Jurkat, Clone E6-1 (cell line): ENCODE data around the gene SHISA7.
"Not testable (repeated sequence)": the region's sequence is repeated elsewhere in the genome, so short reads cannot be mapped to it uniquely, and the experiment has no call there.

Experiments
- DNase-seq: peaks from one replicate; pipeline ENCODE4 v3.0.0-alpha.2; 2011; ENCODE audit warnings: low read depth, low spot score
- H3K4me3 ChIP-seq: 2 replicates; pipeline ENCODE4 v1.5.1; 2011; ENCODE audit warnings: mild to moderate bottlenecking, low read length, control low read depth, moderate library complexity

Gene SHISA7

DNA sequence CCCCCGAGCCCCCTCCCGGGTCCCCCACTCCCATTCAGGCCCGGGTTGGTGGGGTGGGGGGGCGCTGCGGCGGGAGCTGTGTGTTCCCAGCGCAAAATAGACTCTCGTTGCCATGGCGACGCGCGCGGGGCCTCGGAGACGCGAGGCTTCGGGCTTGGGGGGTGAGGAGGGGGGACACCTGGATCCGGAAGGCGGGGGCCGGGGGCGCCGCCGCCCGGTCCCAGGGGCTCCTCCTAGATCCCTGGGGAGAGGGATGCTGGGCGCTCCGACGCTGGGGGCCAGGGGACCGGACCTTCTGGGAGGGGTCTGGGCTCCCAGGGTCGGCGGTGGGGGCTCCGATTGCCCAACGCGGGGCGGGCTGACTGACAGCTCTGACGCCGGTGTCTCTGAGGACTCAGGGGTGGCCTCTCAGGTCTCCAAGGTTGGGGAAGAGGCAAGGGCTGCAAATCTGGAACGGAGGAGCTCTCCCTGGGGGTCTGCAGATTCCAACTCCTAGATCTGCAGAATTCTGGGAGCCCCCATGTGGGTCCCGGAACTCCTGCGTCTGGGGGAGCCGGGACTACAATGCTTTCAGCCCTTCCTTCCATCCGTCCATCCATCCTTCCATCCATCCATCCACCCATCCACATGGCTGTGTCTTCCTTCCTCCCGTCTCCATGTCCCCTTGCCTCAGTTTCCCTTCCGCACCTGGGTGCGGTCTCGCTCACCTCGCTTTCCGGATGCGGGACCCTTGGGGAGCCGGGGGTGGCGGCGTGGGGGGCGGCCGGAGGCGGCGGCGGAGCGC lies 9.1 kb upstream of the SHISA7 start:
- no peak for DNase-seq
- peak overlapping the region; percentile 60 for H3K4me3 ChIP-seq

DNA sequence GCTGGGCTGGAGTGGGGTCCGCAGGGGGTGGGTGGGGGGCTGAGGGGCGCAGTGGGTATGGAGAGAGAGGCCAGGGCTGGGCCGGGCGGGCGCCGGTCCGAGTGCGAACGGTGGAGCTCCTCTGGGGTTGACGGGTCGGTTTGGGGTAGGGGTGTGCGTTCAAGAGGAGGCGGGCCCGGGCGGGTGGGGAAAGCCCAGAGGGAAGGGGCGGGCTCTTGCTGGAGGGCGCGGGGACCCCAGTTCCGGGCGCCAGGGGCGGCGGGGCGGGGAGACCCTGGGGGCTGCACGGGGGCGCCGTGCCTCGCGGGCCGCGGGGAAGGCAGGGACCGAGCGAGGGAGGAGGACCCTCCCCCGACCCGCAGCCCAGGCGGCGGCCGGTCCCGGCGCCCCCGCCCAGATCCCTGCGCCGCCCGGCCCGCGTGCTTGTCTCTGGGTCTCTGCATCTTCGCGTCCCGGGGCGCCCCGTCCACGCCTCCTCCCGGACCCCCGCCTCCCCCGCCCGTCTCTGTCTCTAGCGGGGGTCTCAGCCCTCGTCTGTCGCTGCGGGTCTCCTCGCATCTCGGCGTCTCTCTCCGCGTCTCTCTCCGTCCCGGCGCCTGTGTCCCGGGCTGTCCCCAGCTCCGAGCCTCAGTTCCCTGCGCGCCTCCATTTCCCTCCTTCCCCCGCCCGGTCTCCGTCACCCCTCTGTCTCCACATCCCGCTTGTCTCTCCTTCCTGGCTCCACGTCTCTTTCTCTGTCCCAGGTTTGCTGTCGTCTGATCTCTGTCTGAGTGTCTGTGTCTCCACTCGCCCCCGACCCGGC lies 8.3 kb upstream of the SHISA7 start:
- DNase-seq = no peak
- H3K4me3 ChIP-seq = peak overlapping the region; percentile 60; the same call in 1 of the 2 replicates

DNA sequence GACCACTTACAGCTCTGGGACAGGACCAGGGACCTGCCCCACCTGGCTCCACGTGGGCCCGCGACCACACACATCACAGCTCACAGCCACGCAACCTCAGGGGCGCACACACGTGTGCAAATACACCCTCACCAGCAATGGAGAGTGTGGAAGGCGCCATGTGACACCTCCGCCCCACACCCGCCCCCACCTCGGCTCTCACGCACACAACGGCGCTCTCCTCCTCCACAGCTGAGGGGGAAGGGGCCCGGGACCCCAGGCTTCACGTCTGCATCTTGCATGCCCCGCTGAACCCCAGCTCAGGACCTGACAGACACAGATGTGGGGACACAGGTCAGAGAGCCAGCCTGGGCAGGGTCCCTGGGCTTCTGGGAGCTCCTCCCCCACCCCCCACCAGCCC lies 6.4 kb upstream of the SHISA7 start:
- DNase-seq = no peak
- H3K4me3 ChIP-seq = no peak overlapping the region

DNA sequence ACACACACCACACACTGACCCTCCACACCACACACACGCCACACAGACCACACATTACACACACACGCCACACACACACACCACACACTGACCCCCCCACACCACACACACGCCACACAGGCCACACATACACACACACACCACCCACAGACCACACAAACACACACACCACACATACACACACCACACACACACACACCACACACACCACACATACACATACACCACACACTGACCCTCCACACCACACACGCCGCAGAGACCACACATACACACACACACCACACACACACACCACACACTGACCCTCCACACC lies 5.0 kb upstream of the SHISA7 start:
- not testable (repeated sequence) for DNase-seq, H3K4me3 ChIP-seq

DNA sequence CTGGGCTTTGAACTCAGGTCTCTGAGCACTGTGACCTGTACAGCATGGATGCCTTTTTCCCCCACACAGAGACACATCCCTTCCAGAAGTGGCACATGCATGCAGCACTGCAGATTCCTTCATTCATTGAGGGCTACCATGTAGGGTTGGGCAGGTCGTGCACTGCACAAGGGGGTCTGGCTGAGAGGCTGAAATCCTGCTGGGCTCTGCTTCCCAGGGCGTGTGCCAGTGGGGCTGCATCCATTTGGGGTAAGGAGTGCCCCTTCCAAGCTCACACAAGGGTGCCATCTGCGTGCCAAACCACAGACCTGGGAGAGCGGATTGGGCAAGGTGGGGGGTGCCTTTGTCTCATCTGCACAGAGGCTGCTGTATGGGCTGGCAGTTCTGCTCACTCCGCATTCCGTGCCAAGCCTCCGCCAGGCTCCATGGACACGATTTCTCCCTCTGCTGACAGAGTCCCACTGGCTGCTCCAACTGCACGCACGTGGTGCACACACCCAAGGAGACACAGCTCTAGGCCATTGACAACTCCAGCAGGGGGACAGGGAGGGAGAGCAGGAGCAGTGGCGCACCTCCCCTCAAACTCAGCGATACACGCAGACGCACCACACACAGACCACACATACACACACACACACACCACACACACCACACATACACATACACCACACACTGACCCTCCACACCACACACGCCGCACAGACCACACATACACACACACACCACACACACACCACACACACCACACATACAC lies 4.5 kb upstream of the SHISA7 start:
- DNase-seq = no peak
- H3K4me3 ChIP-seq = no peak overlapping the region

DNA sequence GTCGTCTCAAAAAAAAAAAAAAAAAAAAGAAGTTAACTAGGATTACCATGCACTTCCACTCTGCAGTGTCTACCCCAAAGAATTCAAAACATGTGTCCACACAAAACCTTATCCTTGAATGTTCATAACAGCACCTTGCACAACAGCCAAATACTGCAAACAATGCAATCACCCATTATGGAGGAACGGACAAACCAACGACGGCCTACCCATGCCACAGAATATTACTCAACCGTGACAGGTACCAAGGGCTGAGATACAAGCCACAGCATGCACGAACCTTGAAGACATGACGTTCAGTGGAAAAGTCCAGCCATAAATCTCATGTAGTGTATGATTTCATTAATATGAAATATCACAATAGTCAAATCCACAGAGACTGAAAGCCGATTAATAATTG lies 3.0 kb upstream of the SHISA7 start:
- no peak for DNase-seq
- H3K4me3 ChIP-seq = no peak overlapping the region

DNA sequence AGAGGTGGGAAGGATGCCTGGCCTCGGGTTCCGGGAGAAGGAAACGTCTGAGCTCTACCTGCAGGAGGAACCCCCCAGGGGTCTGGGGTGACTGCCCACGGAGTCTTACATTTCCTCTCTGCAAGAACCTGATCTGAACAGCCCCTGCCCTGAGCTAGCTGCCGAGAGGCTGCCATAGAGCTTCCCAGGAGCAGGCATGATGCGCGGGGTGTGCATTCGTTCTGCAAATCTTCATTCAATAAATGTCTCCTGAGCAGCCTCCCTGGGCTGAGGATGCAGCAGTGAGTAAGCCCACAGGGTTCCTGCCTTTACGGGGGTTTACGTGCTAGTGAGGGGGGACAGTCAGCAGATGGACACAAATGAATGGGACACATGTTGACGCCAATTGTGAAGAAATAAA lies 1.5 kb upstream of the SHISA7 start:
- no peak for DNase-seq
- no peak overlapping the region for H3K4me3 ChIP-seq

DNA sequence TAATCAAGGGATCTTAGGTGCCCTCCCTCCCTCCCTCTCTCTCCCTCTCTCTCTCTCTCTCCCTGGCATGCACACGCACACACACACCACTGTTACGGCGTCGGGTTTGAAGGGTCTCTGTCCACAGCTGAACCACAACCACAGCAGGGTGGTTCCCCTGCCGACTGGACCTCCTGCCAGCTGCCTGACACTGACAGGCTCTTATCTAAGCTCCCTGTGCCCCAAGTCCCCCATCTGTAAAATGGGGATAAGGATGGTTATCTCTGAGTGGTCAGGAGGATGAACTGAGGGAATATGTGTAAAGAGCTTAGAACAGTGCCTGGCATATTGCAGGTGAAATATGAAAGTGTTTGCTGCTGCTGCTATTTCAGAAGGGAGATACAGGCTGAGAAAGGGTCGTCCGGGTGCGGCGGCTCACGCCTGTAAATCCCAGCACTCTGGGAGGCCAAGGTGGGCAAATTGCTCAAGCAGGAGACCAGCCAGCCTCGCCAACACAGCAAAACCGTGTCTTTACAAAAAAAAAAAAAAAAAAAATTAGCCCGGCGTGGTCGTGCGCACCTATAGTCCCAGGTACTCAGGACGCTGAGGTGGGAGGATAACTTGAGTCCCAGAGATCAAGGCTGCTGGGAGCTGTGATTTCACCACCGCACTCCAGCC lies 852 bp upstream of the SHISA7 start:
- no peak for DNase-seq
- H3K4me3 ChIP-seq = no peak overlapping the region

DNA sequence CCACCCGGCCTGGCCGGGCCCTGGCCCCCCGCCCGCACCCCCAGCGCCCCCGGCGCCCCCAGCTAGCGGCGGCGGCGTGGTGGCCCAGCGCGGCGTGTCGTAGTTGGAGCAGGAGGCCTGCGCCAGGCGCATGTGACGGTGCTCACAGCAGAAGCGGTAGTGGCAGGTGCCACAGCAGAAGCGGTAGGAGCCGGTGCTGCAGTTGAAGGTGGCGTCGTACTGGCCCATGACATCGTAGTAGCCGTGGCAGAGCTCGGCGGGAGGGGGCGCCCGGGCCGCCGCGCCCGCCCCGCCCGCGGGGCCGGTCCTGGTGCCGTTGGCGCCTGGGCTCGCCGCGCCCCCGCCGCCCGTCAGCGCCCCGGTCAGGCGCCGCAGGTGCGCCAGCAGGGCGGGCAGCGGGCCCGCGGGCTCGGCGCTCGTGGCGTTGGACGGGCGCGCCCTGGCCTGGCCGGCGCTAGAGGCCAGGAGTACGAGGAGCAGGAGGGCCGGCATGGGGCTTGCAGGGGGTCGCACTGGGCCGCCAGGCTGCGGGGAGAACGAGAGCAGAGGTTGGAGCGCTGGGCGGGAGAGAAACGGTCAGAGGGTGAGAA lies 633 bp downstream of the SHISA7 start:
- no peak overlapping the region for H3K4me3 ChIP-seq
- DNase-seq = no peak

DNA sequence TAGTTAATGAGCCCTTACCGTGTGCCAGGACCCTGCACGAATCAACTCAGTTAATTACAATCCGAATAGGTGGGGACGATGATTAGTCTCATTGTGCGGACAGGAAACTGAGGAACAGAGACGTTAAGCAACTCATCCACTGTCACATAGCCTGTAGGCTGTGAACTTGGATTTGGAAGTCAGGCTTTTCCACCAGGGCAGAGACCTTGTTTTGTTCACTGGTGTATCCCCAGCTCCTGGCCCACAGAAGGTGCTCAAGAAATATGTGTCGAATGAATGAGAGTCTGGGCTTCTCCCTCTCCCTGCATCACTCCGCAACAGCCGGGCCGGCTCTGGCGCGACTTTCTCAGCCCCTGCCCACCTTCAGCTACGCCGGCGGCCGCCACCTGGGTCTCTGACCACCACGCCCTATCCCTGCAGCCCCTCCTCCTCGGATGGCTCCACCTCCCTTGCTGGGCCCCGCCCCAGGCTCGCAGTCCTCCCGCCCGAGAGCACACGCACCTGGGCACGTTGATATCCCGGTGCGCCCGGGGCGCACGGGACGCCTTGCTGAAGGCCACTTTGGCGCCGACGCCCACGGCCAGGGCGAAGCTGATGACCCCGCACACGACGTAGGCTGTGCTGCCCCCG lies 1.3 kb downstream of the SHISA7 start:
- no peak overlapping the region for H3K4me3 ChIP-seq
- no peak for DNase-seq

DNA sequence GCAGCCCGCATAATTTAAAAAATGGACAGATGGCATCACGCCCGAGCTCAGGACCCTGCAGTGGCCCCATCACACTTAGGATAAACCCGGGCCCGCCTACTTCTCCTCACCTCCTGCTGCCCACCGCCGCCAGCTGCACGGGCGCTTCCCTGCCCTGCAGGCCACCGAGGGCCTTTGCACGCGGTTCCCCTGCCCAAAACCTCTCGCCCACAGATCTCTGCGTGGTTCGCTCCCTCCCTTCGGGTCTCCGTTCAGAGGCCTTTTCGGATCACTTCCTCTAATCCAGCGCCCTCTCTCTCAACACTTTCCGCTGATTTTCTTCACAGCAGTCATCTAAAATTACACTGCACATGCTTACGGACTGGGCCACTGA lies 1.8 kb downstream of the SHISA7 start:
- DNase-seq = no peak

DNA sequence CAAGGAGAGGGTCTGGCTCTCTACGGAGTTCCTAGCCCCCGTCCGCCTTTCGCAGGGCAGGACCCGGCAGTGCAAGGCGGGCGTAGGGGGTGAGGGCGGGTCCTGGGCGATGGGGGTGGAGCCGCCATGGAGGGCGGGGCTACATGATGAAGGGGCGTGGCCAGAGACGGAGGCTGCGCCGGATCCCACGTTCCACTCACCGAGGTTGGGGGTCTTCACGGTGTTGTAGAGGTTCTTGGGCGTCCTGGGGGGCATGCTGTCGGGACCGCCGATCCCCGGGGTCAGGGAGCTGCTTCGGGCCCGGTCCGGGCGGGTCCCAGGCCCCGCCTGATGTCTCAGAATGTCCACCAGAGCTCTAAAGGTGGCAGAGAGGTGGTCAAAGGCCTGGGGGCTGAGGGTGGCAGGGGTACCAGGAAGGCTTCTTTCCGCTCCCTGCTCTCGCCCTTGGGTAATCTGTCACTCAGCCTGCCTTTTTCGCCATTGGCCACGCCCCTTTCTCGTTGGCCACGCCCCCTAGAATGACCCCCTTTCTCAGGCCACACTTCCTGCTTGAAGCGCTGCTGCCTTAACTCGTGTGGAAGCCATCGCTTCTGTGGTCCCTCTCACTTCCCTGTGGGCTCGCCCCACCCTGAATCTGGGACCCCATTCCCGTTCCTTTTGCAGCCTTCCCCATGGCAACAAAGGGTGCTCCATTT lies 2.5 kb downstream of the SHISA7 start:
- DNase-seq = no peak
- H3K4me3 ChIP-seq = no peak overlapping the region

More for the DNA sequence above, 1.8 kb downstream of the SHISA7 start:
- no peak overlapping the region for H3K4me3 ChIP-seq

DNA sequence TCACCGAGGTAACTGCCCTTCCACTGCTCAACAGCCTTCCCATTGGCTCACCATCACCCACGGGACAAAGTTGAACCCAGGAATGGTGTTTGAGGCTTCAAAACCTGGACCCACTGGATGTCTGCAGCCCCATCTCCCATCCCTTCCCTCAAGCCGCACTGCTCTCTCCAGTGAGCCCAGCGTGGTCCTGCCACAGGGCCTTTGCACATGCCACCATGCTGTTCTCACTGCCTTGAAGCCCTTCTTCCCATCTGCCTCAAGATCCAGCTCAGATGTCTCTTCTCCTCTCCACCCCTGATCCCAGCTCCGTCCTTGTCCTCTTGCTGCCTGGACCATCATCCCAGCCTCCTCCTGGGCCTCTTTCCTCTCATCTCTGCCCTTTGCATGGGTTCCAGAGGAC lies 4.0 kb downstream of the SHISA7 start:
- DNase-seq = no peak
- no peak overlapping the region for H3K4me3 ChIP-seq

DNA sequence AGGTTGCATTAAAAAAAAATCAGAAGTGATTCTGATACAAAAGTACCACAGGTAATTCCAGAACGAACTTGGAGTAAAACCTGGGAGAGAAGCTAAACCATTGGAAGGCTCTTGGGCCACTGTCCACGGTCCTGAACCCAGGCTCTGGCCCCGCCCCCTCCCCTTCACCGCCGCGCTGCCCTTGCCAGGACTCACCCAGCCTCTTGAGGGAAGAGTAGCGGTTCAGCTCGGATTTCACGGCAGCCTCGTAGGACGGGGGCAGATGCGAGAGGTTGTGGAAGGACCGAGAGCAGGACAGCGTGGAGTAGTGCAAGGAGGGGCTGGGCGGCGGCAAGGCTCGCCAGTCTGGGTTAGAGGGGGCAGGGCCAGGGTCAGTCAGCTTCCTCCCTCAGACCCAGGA lies 5.7 kb downstream of the SHISA7 start:
- no peak overlapping the region for H3K4me3 ChIP-seq
- DNase-seq = no peak

DNA sequence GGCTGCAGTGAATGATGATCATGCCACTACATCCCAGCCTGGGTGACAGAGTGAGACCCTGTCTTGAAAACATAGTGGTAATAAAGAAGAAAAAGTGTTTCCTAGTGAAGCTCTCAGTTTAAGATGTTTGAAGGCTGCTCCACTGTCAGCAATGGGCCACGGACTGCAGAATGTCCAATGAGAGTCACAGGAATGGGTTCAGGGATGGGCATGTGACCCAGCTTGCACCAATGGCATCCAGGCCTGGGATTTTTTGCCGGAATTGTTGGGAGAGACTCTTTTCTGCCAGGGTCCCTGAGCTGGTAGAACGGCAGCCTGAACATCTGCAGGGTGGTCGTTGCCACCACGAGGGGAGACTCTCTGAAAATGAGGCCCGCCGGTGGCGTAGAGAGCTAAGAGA lies 6.3 kb downstream of the SHISA7 start:
- H3K4me3 ChIP-seq = no peak overlapping the region
- DNase-seq = no peak

DNA sequence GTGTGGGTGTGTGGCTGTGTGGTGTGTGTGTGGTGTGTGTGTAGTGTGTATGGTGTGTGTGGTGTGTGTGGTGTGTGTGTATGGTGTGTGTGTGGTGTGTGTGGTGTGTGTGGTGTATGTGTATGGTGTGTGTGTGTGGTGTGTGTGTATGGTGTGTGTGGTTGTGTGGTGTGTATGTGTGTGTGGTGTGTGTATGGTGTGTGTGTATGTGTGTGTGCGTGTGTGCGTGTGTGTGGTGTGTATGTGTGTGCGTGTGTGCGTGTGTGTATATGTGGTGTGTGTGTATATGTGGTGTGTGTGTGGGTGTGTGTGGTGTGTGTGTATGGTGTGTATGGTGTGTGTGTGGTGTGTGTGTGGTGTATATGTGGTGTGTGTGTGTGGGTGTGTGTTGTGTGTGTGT lies 8.1 kb downstream of the SHISA7 start:
- no peak for DNase-seq
- no peak overlapping the region for H3K4me3 ChIP-seq

DNA sequence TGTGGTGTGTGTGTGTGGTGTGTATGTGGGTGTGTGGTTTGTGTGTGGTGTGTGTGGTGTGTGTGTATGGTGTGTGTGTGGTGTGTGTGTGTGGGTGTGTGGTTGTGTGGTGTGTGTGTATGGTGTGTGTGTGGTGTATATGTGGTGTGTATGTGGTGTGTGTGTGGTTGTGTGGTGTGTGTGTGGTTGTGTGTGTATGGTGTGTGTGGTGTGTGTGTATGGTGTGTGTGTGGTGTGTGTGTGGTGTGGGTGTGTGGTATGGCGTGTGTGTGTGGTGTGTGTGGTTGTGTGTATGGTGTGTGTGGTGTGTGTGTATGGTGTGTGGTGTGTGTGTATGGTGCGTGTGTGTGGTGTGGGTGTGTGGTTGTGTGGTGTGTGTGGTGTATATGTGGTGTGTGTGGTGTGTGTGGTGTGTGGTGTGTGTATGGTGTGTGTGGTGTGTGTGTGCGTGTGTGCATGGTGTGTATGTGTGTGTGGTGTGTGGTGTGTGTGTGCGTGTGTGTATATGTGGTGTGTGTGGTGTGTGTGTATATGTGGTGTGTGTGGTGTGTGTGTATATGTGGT lies 8.7 kb downstream of the SHISA7 start:
- no peak for DNase-seq
- no peak overlapping the region for H3K4me3 ChIP-seq

DNA sequence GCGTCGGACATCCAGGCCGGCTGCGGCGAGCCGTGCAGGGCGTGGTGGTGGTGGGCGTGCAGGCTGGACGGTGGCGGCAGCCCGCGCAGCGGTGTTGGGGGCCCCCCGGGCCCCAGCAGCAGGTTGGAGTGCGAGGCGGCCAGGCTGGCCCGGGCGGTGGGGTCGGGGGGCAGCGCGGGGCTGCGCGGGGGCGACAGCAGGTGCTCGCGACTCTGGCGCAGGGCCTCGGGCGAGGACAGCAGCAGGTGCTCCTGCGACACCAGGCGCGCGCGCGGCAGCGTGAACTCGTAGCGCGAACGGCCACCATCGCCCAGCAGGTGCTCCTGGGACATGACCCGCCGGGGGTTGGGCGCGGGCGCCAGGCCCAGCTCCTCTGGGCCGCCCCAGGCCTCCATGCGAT lies 9.8 kb downstream of the SHISA7 start:
- no peak for DNase-seq
- H3K4me3 ChIP-seq = no peak overlapping the region
